T-helper 17 cell (primary cell): ENCODE data around the gene AHCYL1. TPM values are rescaled to one million over a fixed set of nuclear protein-coding genes. Genes with fewer than 3 reads are reported as not detected.

Source experiments
- ATAC-seq: fragments of 150-1000 bp; cut with Tn5 transposase; 2 replicates; pipeline ENCODE4 v1.10.0; 2021; ENCODE audit warnings: mild to moderate bottlenecking, moderate library complexity
- DNase-seq, 3 donors: peaks; one replicate each; pipeline versions ENCODE4 v3.0.0 to v3.0.0-alpha.2; 2020 to 2021
- H3K9me3 ChIP-seq: one replicate; pipeline ENCODE4 v1.7.0; 2013; ENCODE audit warnings: low read length, mild to moderate bottlenecking; ENCODE audit not compliant: control insufficient read depth, poor library complexity, severe bottlenecking
- H3K27ac Mint-ChIP-seq: one replicate; pipeline ENCODE4 v1.8.0; 2022; ENCODE audit warnings: mild to moderate bottlenecking, moderate library complexity, mixed read lengths
- H3K27me3 Mint-ChIP-seq: one replicate; pipeline ENCODE4 v1.8.0; 2022; ENCODE audit warnings: mixed read lengths
- H3K36me3 Mint-ChIP-seq: one replicate; pipeline ENCODE4 v1.8.0; 2022; ENCODE audit warnings: low read depth, mixed read lengths
- H3K4me1 Mint-ChIP-seq: one replicate; pipeline ENCODE4 v1.8.0; 2022; ENCODE audit warnings: mild to moderate bottlenecking, mixed read lengths
- H3K4me3 Mint-ChIP-seq: one replicate; pipeline ENCODE4 v1.8.0; 2022; ENCODE audit warnings: mild to moderate bottlenecking, moderate library complexity, mixed read lengths
- total RNA-seq, 4 donors: library from RNA in 2 of 4; stranded (reverse) in 2 of 4; gene quantifications; one replicate each; pipeline ENCODE4 v1.2.3 and lab custom pipeline; 2022 to 2026

Gene AHCYL1
- total RNA-seq, 2 donors from 2014 or later, result 16.5 to 21.3 TPM

GRCh38 chr1:109959632-109959973 is 25.0 kb upstream of the AHCYL1 start:
- Mint-ChIP-seq H3K27ac (no peak overlapping the region), H3K36me3 (peaks cover 3% of the 10 kb centered on the region), H3K4me1 (peaks cover 4% of the 10 kb centered on the region), H3K4me3 (no peak overlapping the region), H3K27me3 (peaks cover 32% of the 10 kb centered on the region)
- no peak for DNase-seq
- no peak for ATAC-seq
- H3K9me3 ChIP-seq, result no peaks in the 10 kb centered on the region

GRCh38 chr1:109959974-109960744 is 24.4 kb upstream of the AHCYL1 start:
- DNase-seq (no peak), ATAC-seq (no peak)
- H3K27me3 Mint-ChIP-seq, result peaks cover 32% of the 10 kb centered on the region
- H3K27ac Mint-ChIP-seq, result peak overlapping the region; percentile 39
- peaks cover 4% of the 10 kb centered on the region for H3K4me1 Mint-ChIP-seq
- H3K9me3 ChIP-seq, result no peaks in the 10 kb centered on the region
- H3K4me3 Mint-ChIP-seq, result no peak overlapping the region
- H3K36me3 Mint-ChIP-seq, result peaks cover 3% of the 10 kb centered on the region

GRCh38 chr1:109960745-109961094 is 23.8 kb upstream of the AHCYL1 start:
- H3K9me3 ChIP-seq, result no peaks in the 10 kb centered on the region
- Mint-ChIP-seq H3K4me1 (peaks cover 4% of the 10 kb centered on the region), H3K36me3 (peaks cover 3% of the 10 kb centered on the region), H3K27me3 (peaks cover 32% of the 10 kb centered on the region), H3K27ac (peak overlapping the region; percentile 39), H3K4me3 (no peak overlapping the region)
- no peak for ATAC-seq
- DNase-seq, result no peak

- no peak for DNase-seq
- Mint-ChIP-seq H3K36me3 (peaks cover 3% of the 10 kb centered on the region), H3K27me3 (peaks cover 10% of the 10 kb centered on the region), H3K4me1 (peaks cover 3% of the 10 kb centered on the region), H3K4me3 (no peak overlapping the region), H3K27ac (no peak overlapping the region)
- no peak for ATAC-seq
- H3K9me3 ChIP-seq, result no peaks in the 10 kb centered on the region
Observed at GRCh38 chr1:109963864-109964263, 20.7 kb upstream of the AHCYL1 start.

- no peaks in the 10 kb centered on the region for H3K9me3 ChIP-seq
- H3K4me1 Mint-ChIP-seq, result no peaks in the 10 kb centered on the region
- no peaks in the 10 kb centered on the region for H3K27me3 Mint-ChIP-seq
- no peaks in the 10 kb centered on the region for H3K36me3 Mint-ChIP-seq
- no peak overlapping the region for H3K4me3 Mint-ChIP-seq
- no peak overlapping the region for H3K27ac Mint-ChIP-seq
- DNase-seq (no peak), ATAC-seq (no peak)
Observed at GRCh38 chr1:109969146-109969829, 15.3 kb upstream of the AHCYL1 start.

GRCh38 chr1:109969907-109970306 is 14.7 kb upstream of the AHCYL1 start:
- Mint-ChIP-seq H3K27ac (no peak overlapping the region), H3K27me3 (no peaks in the 10 kb centered on the region), H3K4me3 (peak overlapping the region; percentile 31), H3K36me3 (no peaks in the 10 kb centered on the region), H3K4me1 (no peaks in the 10 kb centered on the region)
- DNase-seq (no peak), ATAC-seq (no peak)
- no peaks in the 10 kb centered on the region for H3K9me3 ChIP-seq

GRCh38 chr1:109971559-109971958 is 13.0 kb upstream of the AHCYL1 start:
- Mint-ChIP-seq H3K4me1 (no peaks in the 10 kb centered on the region), H3K27me3 (peaks cover 8% of the 10 kb centered on the region), H3K27ac (no peak overlapping the region), H3K4me3 (no peak overlapping the region), H3K36me3 (no peaks in the 10 kb centered on the region)
- DNase-seq (no peak), ATAC-seq (no peak)
- no peaks in the 10 kb centered on the region for H3K9me3 ChIP-seq

- H3K27me3 Mint-ChIP-seq, result peaks cover 29% of the 10 kb centered on the region
- ATAC-seq (no peak), DNase-seq (no peak)
- H3K4me3 Mint-ChIP-seq, result no peak overlapping the region
- H3K27ac Mint-ChIP-seq, result no peak overlapping the region
- peaks cover 5% of the 10 kb centered on the region for H3K36me3 Mint-ChIP-seq
- H3K9me3 ChIP-seq, result no peaks in the 10 kb centered on the region
- no peaks in the 10 kb centered on the region for H3K4me1 Mint-ChIP-seq
Observed at GRCh38 chr1:109974191-109974590, 10.4 kb upstream of the AHCYL1 start.

- Mint-ChIP-seq H3K4me3 (no peak overlapping the region), H3K4me1 (no peaks in the 10 kb centered on the region), H3K27me3 (peaks cover 38% of the 10 kb centered on the region), H3K36me3 (peaks cover 5% of the 10 kb centered on the region), H3K27ac (no peak overlapping the region)
- DNase-seq (no peak), ATAC-seq (no peak)
- H3K9me3 ChIP-seq, result no peaks in the 10 kb centered on the region
Observed at GRCh38 chr1:109975718-109976117, 8.8 kb upstream of the AHCYL1 start.

GRCh38 chr1:109976762-109977161 is 7.8 kb upstream of the AHCYL1 start:
- Mint-ChIP-seq H3K27ac (no peak overlapping the region), H3K36me3 (peaks cover 5% of the 10 kb centered on the region), H3K4me3 (no peak overlapping the region), H3K4me1 (no peaks in the 10 kb centered on the region), H3K27me3 (peaks cover 38% of the 10 kb centered on the region)
- no peaks in the 10 kb centered on the region for H3K9me3 ChIP-seq
- DNase-seq, result no peak
- no peak for ATAC-seq

- peaks cover 5% of the 10 kb centered on the region for H3K36me3 Mint-ChIP-seq
- DNase-seq (no peak), ATAC-seq (no peak)
- H3K9me3 ChIP-seq, result no peaks in the 10 kb centered on the region
- no peak overlapping the region for H3K27ac Mint-ChIP-seq
- H3K4me1 Mint-ChIP-seq, result no peaks in the 10 kb centered on the region
- H3K27me3 Mint-ChIP-seq, result peaks cover 38% of the 10 kb centered on the region
- no peak overlapping the region for H3K4me3 Mint-ChIP-seq
Observed at GRCh38 chr1:109977225-109977624, 7.3 kb upstream of the AHCYL1 start.

GRCh38 chr1:109977657-109978378 is 6.7 kb upstream of the AHCYL1 start:
- ATAC-seq (no peak), DNase-seq (no peak)
- H3K27me3 Mint-ChIP-seq, result peaks cover 38% of the 10 kb centered on the region
- no peaks in the 10 kb centered on the region for H3K9me3 ChIP-seq
- no peak overlapping the region for H3K27ac Mint-ChIP-seq
- no peak overlapping the region for H3K4me3 Mint-ChIP-seq
- no peaks in the 10 kb centered on the region for H3K4me1 Mint-ChIP-seq
- peaks cover 5% of the 10 kb centered on the region for H3K36me3 Mint-ChIP-seq

- Mint-ChIP-seq H3K36me3 (peaks cover 5% of the 10 kb centered on the region), H3K27ac (no peak overlapping the region), H3K4me3 (no peak overlapping the region), H3K4me1 (peaks cover 3% of the 10 kb centered on the region), H3K27me3 (peaks cover 38% of the 10 kb centered on the region)
- no peak for DNase-seq
- no peaks in the 10 kb centered on the region for H3K9me3 ChIP-seq
- ATAC-seq, result no peak
Observed at GRCh38 chr1:109978761-109979488, 5.6 kb upstream of the AHCYL1 start.
